Gastrocnemius medialis (tissue), 4 donors: ENCODE results near the gene TRNT1. TPM values are rescaled to one million over a fixed set of nuclear protein-coding genes. Genes with fewer than 3 reads are reported as not detected.

Source experiments
- ATAC-seq, 2 donors: fragments of 150-250 bp; one replicate each; pipeline ENCODE4 v1.9.1; 2016
- DNase-seq, 2 donors: peaks; one replicate each; pipeline ENCODE4 v3.0.0-alpha.2; 2019
- H3K27ac ChIP-seq, 4 donors: fragments of 200-600 bp; sonication (generic); 1 replicate in 1 of 4; 2 replicates in 3 of 4; pipeline ENCODE4 v1.5.1; 2016 to 2018; ENCODE audit warnings: mild to moderate bottlenecking in 2 of 4, moderate library complexity in 1 of 4
- H3K27me3 ChIP-seq, 3 donors: fragments of 200-600 bp; sonication (generic) in 2 of 3; 1 replicate in 1 of 3; 2 replicates in 2 of 3; pipeline versions ENCODE4 v1.5.1 to v1.6.0; 2016 to 2019; ENCODE audit warnings: mild to moderate bottlenecking in 1 of 3, moderate library complexity in 1 of 3
- H3K36me3 ChIP-seq, 2 donors: fragments of 200-600 bp; sonication (generic) in 1 of 2; one replicate each; pipeline ENCODE4 v1.5.1; 2017 to 2018
- H3K4me1 ChIP-seq, 2 donors: fragments of 200-600 bp; sonication (generic) in 1 of 2; one replicate each; pipeline ENCODE4 v1.5.1; 2016 to 2017; ENCODE audit warnings: mild to moderate bottlenecking in 2 of 2
- H3K4me3 ChIP-seq, 4 donors: fragments of 200-600 bp; sonication (generic) in 3 of 4; 1 replicate in 1 of 4; 2 replicates in 3 of 4; pipeline ENCODE4 v1.5.1; 2016 to 2019; ENCODE audit warnings: mild to moderate bottlenecking in 2 of 4
- H3K9me3 ChIP-seq, 3 donors: fragments of 200-600 bp; sonication (generic) in 2 of 3; 1 replicate in 1 of 3; 2 replicates in 2 of 3; pipeline ENCODE4 v1.5.1; 2016 to 2019
- CTCF ChIP-seq, 5 experiments: fragments of 450-650 bp in 3 of 5; fragments of 200-600 bp in 2 of 5; sonication (generic) in 2 of 5; IDR thresholded peaks in 4 of 5; conservative IDR thresholded peaks in 1 of 5; 1 replicate in 4 of 5; 2 replicates in 1 of 5; pipeline ENCODE4 v1.5.1; 2016 to 2019; ENCODE audit warnings: antibody characterized with exemption in 5 of 5, mild to moderate bottlenecking in 3 of 5, moderate library complexity in 3 of 5
- POLR2A ChIP-seq, 2 donors: fragments of 450-650 bp; IDR thresholded peaks; one replicate each; pipeline ENCODE4 v1.6.1; 2017; ENCODE audit warnings: antibody characterized with exemption in 2 of 2, mild to moderate bottlenecking in 2 of 2, moderate library complexity in 2 of 2
- in situ Hi-C, 4 donors: fragments of 200-750 bp; cut with MboI; loops; one replicate each; pipeline versions ENCODE4 v1.15.0 to v1.8.0; 2017; ENCODE audit warnings: low sequenced_read_pairs in 4 of 4
- intact Hi-C: fragments of 100-400 bp; cut with DNase I; formaldehyde crosslinking; loops from one replicate; pipeline ENCODE4 v1.15.1; 2023; ENCODE audit warnings: low total_unique reads
- total RNA-seq, 4 donors: library from RNA; depleted of rRNA; stranded (reverse); fragments of >200 nt; gene quantifications; one replicate each; pipeline versions ENCODE4 v1.1.0 to v1.2.3, GENCODE V29; 2016

TRNT1 gene
- total RNA-seq, 4 donors from 2014 or later = 2.7 to 9.6 (median 7.3) TPM

DNA sequence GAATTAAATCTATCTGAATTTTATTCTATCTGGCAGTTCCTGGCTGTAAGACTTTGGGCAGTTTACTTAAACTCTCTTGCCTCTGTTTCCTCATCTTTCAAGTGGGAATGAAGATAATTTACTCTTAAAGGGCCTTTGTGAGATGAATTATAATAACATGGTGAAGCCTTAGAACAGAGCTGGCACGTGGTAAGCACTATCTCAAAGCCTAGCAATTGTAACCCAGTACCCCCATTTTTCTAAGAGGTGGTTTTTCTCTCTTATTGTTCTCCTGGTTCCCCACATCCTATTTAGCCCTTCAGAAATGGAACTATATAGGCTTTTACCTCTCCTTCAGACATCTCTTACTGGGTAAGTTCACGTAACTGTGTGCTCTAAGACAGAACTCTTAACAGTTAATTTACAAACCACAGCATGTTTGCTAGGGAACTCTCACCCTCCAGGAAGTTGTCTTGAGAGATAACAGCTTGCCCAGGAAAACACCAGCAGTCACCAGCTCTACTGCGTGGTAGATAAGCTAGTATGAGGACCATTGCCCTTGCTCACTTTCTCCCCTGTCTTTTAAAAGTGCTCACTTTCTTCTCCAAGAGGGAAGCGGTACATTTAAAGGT is 65.0 kb downstream of the TRNT1 start:
- H3K4me3 ChIP-seq = no peak overlapping the region
- ATAC-seq = no peak
- no peaks in the 10 kb centered on the region for H3K9me3 ChIP-seq
- no peaks in the 10 kb centered on the region for H3K4me1 ChIP-seq
- no peak for DNase-seq
- TF ChIP-seq POLR2A (IDR thresholded peaks at IDR 0.05) (no peak), CTCF (IDR thresholded peaks at IDR 0.05 in 4 of 5, conservative IDR thresholded peaks at IDR 0.05 in 1 of 5) (no peak)
- H3K27me3 ChIP-seq = no peaks in the 10 kb centered on the region
- in situ Hi-C loops (no loop called here), intact Hi-C loops (no loop called here)
- no peak overlapping the region for H3K27ac ChIP-seq
- no peaks in the 10 kb centered on the region for H3K36me3 ChIP-seq

GRCh38 chr3:3192286-3192675 is 65.5 kb downstream of the TRNT1 start:
- no peak overlapping the region for H3K27ac ChIP-seq
- intact Hi-C loops (no loop called here), in situ Hi-C loops (no loop called here)
- TF ChIP-seq CTCF (IDR thresholded peaks at IDR 0.05 in 4 of 5, conservative IDR thresholded peaks at IDR 0.05 in 1 of 5) = no peak
- DNase-seq (no peak), ATAC-seq (no peak)
- no peaks in the 10 kb centered on the region for H3K4me1 ChIP-seq
- H3K9me3 ChIP-seq = no peaks in the 10 kb centered on the region
- H3K4me3 ChIP-seq = no peak overlapping the region
- no peaks in the 10 kb centered on the region for H3K27me3 ChIP-seq
- no peaks in the 10 kb centered on the region for H3K36me3 ChIP-seq

- Histone ChIP-seq H3K27me3 (no peaks in the 10 kb centered on the region), H3K27ac (no peak overlapping the region), H3K9me3 (no peaks in the 10 kb centered on the region), H3K4me1 (no peaks in the 10 kb centered on the region), H3K36me3 (no peaks in the 10 kb centered on the region), H3K4me3 (no peak overlapping the region)
- TF ChIP-seq CTCF (IDR thresholded peaks at IDR 0.05 in 4 of 5, conservative IDR thresholded peaks at IDR 0.05 in 1 of 5) (no peak), POLR2A (IDR thresholded peaks at IDR 0.05) (no peak)
- ATAC-seq (no peak), DNase-seq (no peak)
- in situ Hi-C loops (no loop called here), intact Hi-C loops (no loop called here)
Measured at GRCh38 chr3:3194861-3195260, 68.1 kb downstream of the TRNT1 start.

GRCh38 chr3:3196148-3196861 is 69.6 kb downstream of the TRNT1 start:
- Histone ChIP-seq H3K4me3 (no peak overlapping the region), H3K9me3 (no peaks in the 10 kb centered on the region), H3K4me1 (no peaks in the 10 kb centered on the region), H3K27me3 (no peaks in the 10 kb centered on the region), H3K36me3 (no peaks in the 10 kb centered on the region), H3K27ac (no peak overlapping the region)
- intact Hi-C loops (no loop called here), in situ Hi-C loops (no loop called here)
- no peak for ATAC-seq
- TF ChIP-seq CTCF (IDR thresholded peaks at IDR 0.05 in 4 of 5, conservative IDR thresholded peaks at IDR 0.05 in 1 of 5) = no peak
- TF ChIP-seq POLR2A (IDR thresholded peaks at IDR 0.05) = no peak
- DNase-seq = no peak

Other genes with a start within 250 kb of the TRNT1 start
- gene IL5RA, start 16.6 kb upstream of the TRNT1 start, total RNA-seq = not detected
- gene CRBN, start 52.8 kb downstream of the TRNT1 start, total RNA-seq = 100 to 1,000 TPM in 1 of 4 donors, 10 to 100 TPM in 3; 49.2 to 101 (median 84.9) TPM